Esophagus muscularis mucosa (tissue), 4 donors: ENCODE results near the gene ARHGAP24.

Experiments used
- EP300 ChIP-seq: sonication (generic); formaldehyde crosslinking; IDR thresholded peaks from one replicate; pipeline ENCODE4 v1.6.1; 2017; ENCODE audit warnings: antibody characterized with exemption
- POLR2A ChIP-seq: fragments of 450-650 bp; IDR thresholded peaks from one replicate; pipeline ENCODE4 v1.6.1; 2017; ENCODE audit warnings: antibody characterized with exemption, moderate library complexity, mild to moderate bottlenecking, low read depth
- TF ChIP-seq, protein P1 (sequence below), 3 experiments: fragments of 200-600 bp in 2 of 3; fragments of 450-650 bp in 1 of 3; sonication (generic) in 2 of 3; IDR thresholded peaks; one replicate each; pipeline ENCODE4 v1.5.1; 2017 to 2019; ENCODE audit warnings: antibody characterized with exemption in 3 of 3, mild to moderate bottlenecking in 2 of 3, moderate library complexity in 1 of 3

GRCh38 chr4:85895755-85896154 lies 420.8 kb downstream of the ARHGAP24 start:
- TF ChIP-seq POLR2A, result no peak
- TF ChIP-seq, protein P1, sequence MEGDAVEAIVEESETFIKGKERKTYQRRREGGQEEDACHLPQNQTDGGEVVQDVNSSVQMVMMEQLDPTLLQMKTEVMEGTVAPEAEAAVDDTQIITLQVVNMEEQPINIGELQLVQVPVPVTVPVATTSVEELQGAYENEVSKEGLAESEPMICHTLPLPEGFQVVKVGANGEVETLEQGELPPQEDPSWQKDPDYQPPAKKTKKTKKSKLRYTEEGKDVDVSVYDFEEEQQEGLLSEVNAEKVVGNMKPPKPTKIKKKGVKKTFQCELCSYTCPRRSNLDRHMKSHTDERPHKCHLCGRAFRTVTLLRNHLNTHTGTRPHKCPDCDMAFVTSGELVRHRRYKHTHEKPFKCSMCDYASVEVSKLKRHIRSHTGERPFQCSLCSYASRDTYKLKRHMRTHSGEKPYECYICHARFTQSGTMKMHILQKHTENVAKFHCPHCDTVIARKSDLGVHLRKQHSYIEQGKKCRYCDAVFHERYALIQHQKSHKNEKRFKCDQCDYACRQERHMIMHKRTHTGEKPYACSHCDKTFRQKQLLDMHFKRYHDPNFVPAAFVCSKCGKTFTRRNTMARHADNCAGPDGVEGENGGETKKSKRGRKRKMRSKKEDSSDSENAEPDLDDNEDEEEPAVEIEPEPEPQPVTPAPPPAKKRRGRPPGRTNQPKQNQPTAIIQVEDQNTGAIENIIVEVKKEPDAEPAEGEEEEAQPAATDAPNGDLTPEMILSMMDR (IDR thresholded peaks at IDR 0.05), result no peak
- no peak for TF ChIP-seq EP300
